KOPT-K1 (cell line): ENCODE measurements around the gene RFPL3.
"Not testable (repeated sequence)": the region's sequence is repeated elsewhere in the genome, so short reads cannot be mapped to it uniquely, and the experiment has no call there.

ENCODE experiments used
- H3K27ac ChIP-seq: fragments of 200-600 bp; sonication (generic); 2 replicates; pipeline ENCODE4 v1.5.1; 2016; ENCODE audit warnings: antibody characterized with exemption, mild to moderate bottlenecking, low read depth, low read length; ENCODE audit not compliant: poor library complexity, severe bottlenecking
- H3K36me3 ChIP-seq: fragments of 200-600 bp; sonication (generic); 2 replicates; pipeline ENCODE4 v1.5.1; 2017; ENCODE audit warnings: antibody characterized with exemption, mild to moderate bottlenecking, low read length, moderate library complexity; ENCODE audit not compliant: insufficient read depth
- H3K9me3 ChIP-seq: fragments of 200-600 bp; sonication (generic); 2 replicates; pipeline ENCODE4 v1.5.1; 2017; ENCODE audit warnings: antibody characterized with exemption, low read length, mild to moderate bottlenecking; ENCODE audit not compliant: insufficient read depth, poor library complexity, severe bottlenecking

Gene RFPL3

GRCh38 chr22:32336771-32337424, 20.8 kb upstream of the RFPL3 start:
- no peak overlapping the region for H3K27ac ChIP-seq
- H3K36me3 ChIP-seq: no peaks in the 10 kb centered on the region
- H3K9me3 ChIP-seq: no peaks in the 10 kb centered on the region

- H3K9me3 ChIP-seq, H3K36me3 ChIP-seq, H3K27ac ChIP-seq: not testable (repeated sequence)
These were observed 20.2 kb upstream of the RFPL3 start for GRCh38 chr22:32337425-32337824.

GRCh38 chr22:32338757-32339156, 18.9 kb upstream of the RFPL3 start:
- Histone ChIP-seq H3K9me3 (no peaks in the 10 kb centered on the region), H3K36me3 (no peaks in the 10 kb centered on the region)

GRCh38 chr22:32339190-32340012, 18.3 kb upstream of the RFPL3 start:
- Histone ChIP-seq H3K27ac (no peak overlapping the region), H3K9me3 (no peaks in the 10 kb centered on the region), H3K36me3 (no peaks in the 10 kb centered on the region)

More at GRCh38 chr22:32338757-32339156, 18.9 kb upstream of the RFPL3 start:
- no peak overlapping the region for H3K27ac ChIP-seq

- no peaks in the 10 kb centered on the region for H3K9me3 ChIP-seq
- H3K27ac ChIP-seq: no peak overlapping the region
- H3K36me3 ChIP-seq: no peaks in the 10 kb centered on the region
These were observed 17.3 kb upstream of the RFPL3 start for GRCh38 chr22:32340411-32340810.

- no peaks in the 10 kb centered on the region for H3K9me3 ChIP-seq
- no peaks in the 10 kb centered on the region for H3K36me3 ChIP-seq
These were observed 16.4 kb upstream of the RFPL3 start for GRCh38 chr22:32341122-32341740.

GRCh38 chr22:32342977-32343376, 14.7 kb upstream of the RFPL3 start:
- H3K27ac ChIP-seq: no peak overlapping the region
- H3K9me3 ChIP-seq: no peaks in the 10 kb centered on the region
- H3K36me3 ChIP-seq: no peaks in the 10 kb centered on the region

More at GRCh38 chr22:32341122-32341740, 16.4 kb upstream of the RFPL3 start:
- H3K27ac ChIP-seq: no peak overlapping the region

- H3K36me3 ChIP-seq: no peaks in the 10 kb centered on the region
- H3K9me3 ChIP-seq: no peaks in the 10 kb centered on the region
- H3K27ac ChIP-seq: no peak overlapping the region
These were observed 13.7 kb upstream of the RFPL3 start for GRCh38 chr22:32343941-32344340.

- no peak overlapping the region for H3K27ac ChIP-seq
- no peaks in the 10 kb centered on the region for H3K36me3 ChIP-seq
- no peaks in the 10 kb centered on the region for H3K9me3 ChIP-seq
These were observed 9.5 kb upstream of the RFPL3 start for GRCh38 chr22:32348031-32348611.

- H3K9me3 ChIP-seq, H3K27ac ChIP-seq, H3K36me3 ChIP-seq: not testable (repeated sequence)
These were observed 5.8 kb upstream of the RFPL3 start for GRCh38 chr22:32351875-32352274.

- Histone ChIP-seq H3K36me3 (no peaks in the 10 kb centered on the region), H3K9me3 (no peaks in the 10 kb centered on the region), H3K27ac (no peak overlapping the region)
These were observed 5.0 kb upstream of the RFPL3 start for GRCh38 chr22:32352681-32353080.

GRCh38 chr22:32353292-32353691, 4.4 kb upstream of the RFPL3 start:
- Histone ChIP-seq H3K9me3 (no peaks in the 10 kb centered on the region), H3K36me3 (no peaks in the 10 kb centered on the region), H3K27ac (no peak overlapping the region)

- H3K9me3 ChIP-seq: no peaks in the 10 kb centered on the region
- no peak overlapping the region for H3K27ac ChIP-seq
- H3K36me3 ChIP-seq: no peaks in the 10 kb centered on the region
These were observed 3.8 kb upstream of the RFPL3 start for GRCh38 chr22:32353840-32354239.

GRCh38 chr22:32354360-32355351, 3.0 kb upstream of the RFPL3 start:
- H3K9me3 ChIP-seq: no peaks in the 10 kb centered on the region
- H3K36me3 ChIP-seq: no peaks in the 10 kb centered on the region
- H3K27ac ChIP-seq: no peak overlapping the region
